ENCODE data around the gene SLC25A53.
"Not testable (repeated sequence)": the region's sequence is repeated elsewhere in the genome, so short reads cannot be mapped to it uniquely, and the experiment has no call there.

Gene SLC25A53

DNA sequence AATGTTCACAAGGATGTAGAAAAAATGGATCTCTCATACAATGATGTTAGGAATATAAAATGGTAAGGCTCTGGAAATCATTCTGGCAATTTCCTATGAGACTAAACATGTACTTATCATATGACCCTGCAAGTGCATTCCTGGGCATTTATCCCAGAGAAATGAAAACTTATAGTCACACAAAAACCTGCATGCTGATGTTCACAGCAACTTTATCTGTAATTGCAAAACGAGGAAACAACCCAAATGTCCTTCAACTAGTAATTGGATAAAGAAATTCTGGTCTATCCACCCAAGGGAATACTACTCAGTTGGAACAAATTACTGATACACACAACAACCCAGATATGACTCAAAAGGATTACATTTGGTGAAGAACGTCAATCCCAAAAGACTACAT is 30.0 kb downstream of the SLC25A53 start:
- no peak for DNase-seq

DNA sequence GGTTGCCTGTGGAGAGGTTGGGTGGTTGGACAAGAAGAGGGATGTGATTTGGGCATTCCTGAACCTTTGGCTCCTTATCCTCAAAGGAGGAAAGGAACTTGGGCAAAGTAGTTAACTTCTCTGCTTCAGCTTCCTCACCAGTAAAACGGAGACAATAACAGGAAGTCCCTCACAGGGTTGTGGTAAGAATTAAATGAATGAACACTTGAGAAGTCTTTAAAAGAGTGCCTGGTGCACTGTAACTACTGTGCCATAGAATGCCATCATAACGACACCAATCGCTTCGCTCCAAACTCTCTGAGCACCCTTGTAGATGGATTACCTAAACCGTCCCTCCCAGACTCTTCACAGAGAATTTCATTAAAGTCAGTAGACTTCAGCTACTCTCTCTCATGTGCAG is 34.0 kb downstream of the SLC25A53 start:
- peak in 1 of 2 experiments; percentile 18 for DNase-seq

DNA sequence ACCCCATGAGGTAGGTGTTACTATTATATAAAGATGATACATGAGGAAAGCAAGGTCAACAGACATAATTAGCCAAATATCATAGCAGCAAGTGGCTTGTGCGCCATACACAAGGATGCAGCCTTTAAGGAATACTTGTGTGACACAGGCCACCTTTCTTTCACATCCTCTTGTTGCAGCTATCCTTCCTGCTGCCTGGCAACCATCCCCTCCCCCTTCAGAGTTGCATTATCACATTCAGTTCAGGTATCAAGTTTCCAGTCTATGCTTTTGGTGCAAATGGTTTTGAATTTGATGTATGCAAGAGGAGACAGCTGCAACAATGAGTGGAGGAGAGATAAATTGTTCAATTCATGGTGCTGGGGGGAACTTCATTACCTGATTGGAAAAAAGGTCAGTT is 38.0 kb downstream of the SLC25A53 start:
- DNase-seq, result no peak

DNA sequence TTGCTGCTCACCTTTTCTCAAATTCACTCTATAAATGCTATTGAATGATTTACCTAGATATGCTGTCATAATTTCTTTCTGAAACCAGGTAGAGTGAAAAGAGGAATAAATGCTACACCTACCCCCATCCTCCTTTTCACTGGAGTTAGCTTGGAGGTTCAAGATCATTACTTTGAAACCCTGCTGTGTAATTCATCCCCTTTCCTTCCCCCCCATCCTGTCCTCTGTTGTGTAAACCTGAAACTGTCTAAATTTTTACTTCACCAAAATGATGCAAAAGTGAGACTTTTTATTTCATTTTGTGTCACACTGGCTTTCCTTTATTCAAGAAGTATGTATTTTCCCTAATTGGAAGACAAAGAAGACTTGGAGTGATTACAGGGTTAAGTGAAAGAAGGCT is 39.0 kb downstream of the SLC25A53 start:
- no peak for DNase-seq

DNA sequence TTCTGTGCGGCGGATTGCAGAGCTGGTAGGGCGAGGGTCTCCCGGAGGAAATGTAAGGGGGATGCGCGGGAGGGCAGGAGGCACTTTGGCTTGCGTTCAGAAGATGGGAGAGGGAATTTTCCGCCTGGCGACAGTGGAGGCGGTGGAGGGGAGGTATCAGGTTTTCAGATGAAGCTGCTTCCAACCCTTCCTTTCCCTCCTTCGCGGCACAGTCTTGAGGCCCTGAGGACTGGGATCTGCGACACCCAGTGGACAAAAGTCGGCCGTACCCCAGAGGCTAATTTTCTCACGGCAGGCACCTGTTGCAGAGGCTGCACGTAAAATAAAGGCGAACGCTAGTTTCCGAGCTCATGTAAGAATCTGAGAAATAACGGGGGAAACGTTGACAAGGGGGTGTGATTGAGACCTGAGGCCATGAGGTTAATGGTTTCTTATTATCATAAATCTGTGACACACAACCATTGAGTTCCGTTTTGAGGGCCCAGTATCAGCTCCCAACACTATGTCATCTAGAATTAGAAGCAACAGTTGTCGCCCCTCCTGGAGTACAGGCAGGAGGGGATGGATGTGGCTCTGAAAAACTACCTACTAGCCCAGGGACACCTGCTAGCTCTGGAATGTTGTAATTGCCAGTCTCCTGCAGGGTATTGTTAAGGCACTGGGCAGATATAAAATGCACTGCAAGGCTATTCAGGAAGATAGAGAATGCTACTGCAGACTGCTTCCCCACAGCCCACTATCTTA is 43.4 kb downstream of the SLC25A53 start:
- peak; percentile 9 to 25 for DNase-seq

DNA sequence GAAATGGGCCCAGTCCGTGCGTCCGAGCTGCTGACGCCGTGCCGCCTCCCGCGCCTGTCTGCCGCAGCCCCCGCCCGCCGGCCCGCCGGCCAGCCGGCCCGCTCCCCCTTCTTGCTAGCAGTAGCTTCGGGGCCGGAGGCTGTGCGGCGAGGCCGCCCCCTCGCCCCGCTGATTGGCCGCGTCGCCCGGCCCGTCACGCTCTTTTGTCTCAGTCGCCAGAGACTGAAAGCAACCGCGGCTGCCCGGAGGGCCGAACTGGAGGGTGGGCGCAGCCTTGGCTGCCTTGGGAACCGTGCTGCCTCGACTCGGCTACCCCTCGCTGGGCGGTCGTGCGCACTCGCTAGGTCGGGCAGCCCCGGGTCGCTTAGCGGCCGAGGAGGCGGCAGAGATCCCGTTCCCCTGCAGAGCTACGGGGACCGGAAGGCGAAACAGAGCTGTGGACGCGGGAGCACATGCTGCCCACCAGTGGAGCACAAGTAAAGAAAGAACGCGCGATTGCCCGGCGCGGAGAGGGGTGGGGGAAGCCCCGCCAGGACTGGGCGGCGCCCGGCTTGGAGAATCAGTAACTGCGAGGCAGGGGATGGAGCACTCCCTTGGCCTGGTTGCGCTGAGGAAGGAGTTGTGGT is 44.4 kb downstream of the SLC25A53 start, which contains the start of gene ZCCHC18:
ZCCHC18 (plus strand) TSS at position 198 of the 626 bp plus-strand sequence. CDS start 1,589 bp downstream, outside the sequence.
- DNase-seq, result no peak

DNA sequence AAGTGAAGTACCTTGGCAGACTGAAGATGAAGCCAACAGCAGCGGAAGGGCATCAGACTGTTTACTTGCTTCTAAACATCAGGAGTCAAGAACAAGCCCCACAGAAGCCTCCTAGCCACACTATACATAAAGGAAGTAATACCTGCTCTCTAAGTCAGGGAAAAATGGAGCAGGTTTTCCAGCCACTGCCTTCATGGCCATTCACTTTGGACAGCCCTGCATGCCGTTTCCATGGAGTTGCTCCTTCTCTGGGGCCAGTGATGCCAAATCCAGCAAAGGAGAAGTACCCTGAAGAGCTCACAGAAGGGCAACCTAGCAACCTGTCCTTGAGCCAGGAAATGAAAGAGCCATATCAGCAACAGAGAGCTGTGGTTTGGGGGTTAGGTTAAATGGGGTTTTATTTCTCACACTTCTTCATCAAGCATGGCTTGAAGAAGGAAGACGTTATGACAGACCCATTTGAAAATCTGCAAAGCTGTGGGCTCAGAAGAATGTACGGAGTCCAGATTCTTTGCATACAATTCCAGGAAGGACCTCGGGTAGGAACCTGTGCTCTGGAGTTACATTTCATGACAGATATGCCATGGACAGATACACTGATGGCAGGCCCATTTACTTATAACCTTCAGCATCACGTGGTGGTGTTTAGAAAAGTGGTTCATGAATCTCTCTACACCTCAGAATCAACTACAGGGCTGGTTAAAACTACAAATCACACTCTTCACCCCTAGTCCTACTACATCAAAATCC is 46.1 kb downstream of the SLC25A53 start:
- DNase-seq, result not testable (repeated sequence)

DNA sequence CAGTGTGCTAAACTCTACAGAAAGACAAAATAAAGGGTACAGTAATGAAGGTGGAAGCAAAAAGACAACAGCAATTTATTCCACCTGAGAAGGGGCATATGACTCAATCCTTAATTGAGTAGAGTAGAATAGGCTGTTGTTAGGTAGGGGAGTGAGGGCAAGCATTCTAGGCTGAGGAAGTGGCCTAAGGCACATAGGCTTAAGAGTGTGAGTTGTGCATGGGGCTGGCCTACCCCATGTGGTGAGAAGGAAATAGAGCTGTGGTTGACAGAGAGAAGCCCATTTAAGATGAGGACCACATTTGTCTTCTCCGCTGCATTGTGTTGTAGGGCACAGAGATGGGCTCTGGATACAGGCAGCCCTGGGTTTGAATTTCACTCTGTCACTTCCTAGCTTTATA is 47.9 kb downstream of the SLC25A53 start:
- DNase-seq, result no peak

DNA sequence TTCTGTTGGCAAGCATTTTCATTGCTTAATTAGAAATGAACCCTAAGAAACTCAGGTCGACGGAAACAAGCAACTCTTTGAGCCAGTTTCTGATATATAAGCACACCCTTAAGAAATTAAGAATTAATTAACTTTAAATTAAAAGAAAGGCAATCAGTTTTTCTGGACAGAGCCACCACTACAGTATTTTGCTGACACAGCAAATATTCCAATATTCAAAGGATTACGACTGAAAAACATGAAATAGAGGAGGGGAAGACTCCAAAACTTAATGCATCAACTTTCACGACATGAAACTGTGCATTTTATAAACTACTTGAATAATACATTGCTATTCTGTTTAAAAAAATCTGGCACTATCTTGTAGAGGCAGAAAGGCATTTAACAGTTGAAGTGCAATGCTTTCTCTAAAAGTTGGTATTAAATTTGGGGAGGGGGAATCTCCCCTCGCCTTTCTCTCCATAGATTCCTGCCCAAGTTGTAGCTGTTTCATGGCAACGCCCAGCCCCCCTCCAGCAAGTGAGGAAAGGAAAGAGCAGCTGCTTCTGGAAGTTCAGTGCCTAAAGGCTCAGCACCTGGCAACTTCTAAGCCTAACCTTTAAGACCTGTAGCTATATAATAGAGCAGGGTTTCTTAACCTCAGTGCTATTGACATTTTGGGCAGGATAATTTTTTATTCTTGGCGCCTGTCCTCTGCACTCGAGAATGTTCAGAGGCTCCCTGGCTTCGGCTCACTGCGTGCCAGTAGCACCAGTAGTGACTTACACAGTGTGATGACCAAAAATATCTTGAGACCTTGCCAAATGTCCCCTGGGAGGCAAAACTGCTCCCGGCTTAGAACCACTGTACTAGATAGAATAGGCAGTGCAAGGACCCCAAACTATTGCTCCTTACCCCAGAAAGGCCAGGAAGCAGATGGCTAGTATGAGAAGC is 51.2 kb downstream of the SLC25A53 start:
- DNase-seq, result no peak

DNA sequence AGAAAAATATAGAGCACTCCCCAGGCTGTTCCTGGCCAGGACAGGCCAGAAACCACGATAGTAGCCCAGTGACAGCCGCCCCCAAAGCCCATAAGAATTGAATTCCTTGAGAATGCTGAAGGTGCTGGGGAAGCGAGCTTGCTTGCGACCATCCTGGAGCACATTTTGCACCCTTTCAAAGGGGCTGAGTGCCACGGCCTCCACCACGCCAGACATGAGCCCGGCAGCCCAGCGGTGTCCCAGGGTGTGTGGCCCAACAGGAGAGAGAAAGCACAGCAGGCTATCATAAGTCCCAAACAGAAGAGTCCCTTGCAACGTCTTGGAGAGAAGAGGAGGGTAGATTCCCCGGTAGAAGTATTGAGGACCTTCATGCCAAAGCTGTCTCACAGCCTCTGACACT is 52.1 kb downstream of the SLC25A53 start:
- DNase-seq, result no peak

DNA sequence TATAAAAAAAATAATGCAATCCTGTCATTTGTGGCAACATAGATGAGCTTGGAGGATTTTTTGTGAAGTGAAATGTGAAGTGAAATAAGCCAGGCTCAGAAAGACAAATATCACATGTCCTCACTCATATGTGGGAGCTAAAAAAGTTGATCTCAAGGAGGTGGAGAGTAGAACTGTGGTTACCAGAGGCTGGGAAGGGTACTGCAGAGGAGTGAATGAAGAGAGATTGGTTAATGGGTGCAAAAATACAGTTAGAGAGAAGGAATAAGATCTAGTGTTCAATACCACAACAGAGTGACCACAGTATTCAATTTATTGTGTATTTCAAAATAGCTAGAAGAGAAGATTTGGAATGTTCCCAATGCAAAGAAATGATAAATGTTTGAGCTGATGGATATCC is 57.9 kb downstream of the SLC25A53 start:
- DNase-seq, result no peak

DNA sequence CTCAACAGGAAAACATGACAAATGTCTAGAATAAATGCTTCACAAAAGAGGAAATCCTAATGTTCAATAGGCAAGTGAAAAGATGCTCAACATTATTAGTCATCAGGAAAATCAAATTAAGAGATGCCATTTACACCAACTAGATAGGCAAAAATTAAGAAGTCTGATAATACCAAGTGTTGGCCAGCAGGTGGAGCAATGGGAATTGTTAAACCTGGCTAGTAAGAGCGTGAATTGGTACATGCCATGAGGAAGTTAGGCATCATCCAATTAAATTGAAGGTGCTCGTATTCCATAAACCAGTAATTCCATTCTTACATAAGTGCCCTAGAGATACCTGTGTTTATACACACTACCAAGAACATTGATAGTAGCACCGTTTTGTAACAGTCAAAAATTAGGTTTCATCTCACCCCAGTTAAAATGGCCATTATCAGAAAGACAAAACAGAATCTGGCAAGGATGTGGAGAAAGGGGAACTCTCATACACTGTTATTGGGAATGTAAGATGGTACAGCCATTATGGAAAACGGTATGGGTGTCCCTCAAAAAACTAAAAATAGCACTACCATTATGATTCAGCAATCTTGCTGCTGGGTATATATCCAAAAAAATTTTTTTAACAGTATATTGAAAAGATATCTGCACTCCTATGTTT is 58.5 kb downstream of the SLC25A53 start:
- peak; percentile 41 to 62 for DNase-seq

DNA sequence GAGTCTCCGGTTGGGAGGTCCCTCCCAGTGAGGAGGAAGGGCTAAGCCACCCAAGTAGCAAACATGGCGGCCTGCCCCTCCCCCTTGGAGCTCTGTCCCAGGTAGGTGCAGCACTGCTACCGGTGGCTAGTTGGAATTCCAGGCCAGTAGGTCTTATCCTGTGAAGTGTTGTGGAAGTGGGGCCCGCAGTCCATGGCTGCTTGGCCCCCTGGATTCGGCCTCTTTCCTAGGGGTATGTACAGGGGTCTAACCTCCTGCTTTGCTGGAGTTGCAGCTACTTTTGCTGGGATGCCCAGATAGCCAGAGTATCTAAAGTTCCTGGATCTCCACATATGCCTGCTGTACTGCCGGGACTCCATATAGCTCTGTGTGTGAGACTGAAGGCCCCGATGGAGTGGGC is 70.9 kb downstream of the SLC25A53 start:
- DNase-seq, result no peak

DNA sequence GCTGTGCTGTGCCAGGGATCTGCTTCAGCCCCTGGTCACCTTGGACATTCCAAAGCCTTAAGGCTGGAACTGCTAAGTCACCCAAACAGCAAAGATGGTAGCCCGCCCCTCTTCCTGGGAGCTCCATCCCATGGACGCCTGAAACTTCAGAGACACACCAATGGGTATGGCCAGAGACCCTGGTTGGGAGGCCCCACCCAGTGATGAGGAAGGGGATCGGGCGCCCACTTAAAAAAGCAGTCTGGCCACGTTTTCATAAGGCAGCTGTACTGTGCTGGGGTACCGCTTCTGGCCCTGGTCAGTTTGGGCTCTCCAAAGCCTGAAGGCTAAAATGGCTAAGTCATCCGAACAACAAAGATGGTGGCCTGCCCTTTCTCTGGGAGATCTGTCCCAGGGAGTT is 71.3 kb downstream of the SLC25A53 start:
- no peak for DNase-seq

DNA sequence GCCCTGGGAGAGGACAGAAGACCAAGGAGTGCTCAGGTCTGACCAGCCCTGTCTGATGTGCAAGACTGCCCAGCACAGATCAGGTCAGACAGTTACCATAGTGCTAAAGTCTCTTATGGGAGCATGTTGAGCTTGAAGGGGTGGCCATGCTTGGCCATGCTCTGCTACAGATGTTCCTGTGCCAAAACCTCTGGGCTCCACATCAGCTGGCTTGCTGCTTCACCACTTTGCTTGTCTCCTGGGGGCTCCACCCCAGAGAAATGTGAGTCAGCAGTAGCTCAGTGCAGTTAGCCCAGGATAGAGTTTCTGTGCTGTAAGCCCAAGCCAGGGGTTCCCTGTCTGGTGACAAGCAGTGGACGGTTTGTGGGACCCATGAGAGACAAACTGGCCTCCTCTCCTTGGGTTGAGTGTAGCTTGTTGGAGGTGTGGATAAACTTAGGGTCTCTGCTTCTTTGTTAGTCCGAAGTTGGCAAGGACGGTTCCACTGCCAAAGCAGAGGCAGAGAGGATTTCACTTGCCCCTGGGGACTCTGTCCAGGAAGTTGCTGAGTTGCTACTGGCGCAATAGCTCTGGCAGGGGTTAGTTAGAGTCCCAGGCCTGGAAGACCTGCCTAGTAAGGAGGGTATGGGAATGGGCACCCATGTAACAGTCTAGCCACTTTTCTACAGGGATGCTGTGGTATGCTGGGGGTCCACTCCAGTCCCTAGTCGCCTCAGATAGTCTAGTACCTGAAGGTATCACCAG is 72.1 kb downstream of the SLC25A53 start:
- DNase-seq, result no peak

DNA sequence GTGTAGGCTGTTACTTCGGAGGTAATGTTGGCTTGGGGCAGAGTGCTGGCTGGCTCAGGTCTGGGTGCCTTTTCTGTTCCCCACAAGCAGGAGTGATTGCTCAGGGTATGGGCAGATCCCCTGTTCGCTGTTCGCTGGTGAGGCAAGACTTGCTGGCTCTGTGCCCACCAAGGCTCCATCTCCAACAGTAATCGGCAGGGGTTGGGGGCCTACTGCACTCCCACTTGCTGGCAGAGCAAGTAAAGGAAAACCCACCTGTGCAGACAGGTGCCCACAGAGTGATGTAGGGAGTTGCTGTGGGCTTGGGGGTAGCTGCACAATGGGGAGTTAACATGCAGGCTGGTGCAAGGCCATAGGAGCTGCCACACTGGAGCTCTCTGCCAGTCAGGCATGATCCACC is 72.7 kb downstream of the SLC25A53 start:
- no peak for DNase-seq

DNA sequence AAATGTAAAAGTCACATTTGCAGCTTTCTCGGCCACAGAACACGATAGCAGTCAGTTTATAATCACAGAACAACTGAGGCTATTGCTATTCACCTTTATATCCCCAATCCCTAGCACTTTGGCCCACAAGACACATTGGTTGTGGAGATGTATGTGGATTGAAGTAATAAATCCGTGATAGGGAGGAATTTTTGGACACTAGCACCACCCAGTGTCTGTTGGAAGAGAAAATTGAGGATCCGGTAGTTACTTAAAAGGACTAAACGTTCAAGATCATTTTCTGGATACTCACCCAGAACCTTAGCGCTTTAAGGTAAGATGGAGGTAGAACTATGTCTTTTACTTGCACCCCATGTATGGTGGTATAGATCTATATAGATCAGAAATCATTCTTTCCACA is 79.0 kb downstream of the SLC25A53 start:
- not testable (repeated sequence) for DNase-seq

DNA sequence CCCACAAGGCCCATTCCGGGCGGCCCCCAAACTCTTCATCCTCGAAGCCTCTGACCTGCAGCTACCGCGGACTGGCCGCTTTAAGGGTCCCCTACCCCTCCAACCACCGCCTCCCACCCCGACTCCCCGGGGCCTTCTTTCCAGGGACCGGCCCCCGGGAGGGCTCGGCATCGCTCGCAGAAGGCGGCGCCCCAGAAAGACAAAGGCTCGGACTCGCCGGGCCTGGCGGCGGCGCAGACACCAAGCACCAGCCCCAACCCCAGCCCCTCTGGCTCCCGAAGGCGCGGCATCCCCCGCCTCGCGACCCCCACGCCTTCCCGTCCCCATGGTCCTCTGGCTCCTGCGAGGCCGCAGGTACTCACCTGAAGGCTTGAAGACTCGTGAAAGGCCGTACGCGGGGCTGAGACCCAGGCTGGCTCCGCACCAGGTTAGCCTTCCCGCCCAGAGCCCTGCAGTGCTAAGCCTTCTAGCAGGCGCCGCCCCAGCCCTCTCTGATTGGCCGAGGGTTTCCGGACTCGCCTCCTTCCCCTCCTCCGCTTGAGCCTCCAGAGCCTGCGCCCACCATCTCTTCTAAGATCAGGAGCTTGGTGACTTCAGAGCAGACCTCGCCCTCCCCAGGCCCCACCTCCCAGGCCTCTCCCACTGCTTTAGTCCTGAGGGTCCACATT is 80.9 kb downstream of the SLC25A53 start, which contains the start of gene TMSB15C:
TMSB15C (minus strand) TSS at position 459 of the 668 bp plus-strand sequence.
- not testable (repeated sequence) for DNase-seq

DNA sequence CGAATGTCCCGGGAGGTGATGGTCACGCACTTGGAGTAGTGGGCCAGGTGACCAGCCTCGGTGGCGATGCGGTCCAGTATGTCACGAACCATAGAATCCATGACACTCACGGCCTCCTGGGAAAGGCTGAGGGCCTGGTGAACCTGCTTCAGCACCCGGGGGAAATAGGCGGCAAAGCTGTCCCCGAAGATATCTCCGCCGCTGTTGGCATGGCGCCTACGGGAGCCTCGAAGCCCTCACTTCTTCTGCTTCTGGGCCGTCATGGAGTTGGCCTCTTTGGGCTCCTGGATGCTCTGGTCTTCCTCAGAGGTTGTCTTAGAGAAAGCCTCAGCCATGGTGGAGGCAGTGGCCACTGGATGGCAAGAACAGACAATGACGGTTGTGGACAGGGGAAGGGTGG is 94.2 kb downstream of the SLC25A53 start:
- DNase-seq, result not testable (repeated sequence)

DNA sequence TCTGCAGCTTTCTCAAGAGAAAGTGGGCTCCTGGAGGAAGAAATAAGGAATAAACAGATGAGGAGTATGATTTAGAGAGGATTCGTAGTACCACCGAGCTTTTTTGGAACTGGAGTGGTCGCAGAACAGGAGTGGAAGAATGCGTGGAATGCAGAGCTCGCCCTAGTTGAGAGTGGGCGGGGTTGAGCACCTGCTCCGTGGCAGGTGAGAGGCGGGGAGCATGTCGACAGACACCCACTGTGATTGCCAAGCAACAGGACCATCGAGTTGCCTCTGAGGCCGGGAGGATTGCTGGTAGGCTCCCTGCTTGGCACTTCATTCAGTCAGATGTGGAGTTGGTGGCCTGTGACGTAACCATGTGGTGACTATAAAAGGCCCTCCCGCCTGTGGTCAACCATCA is 101.9 kb downstream of the SLC25A53 start:
- not testable (repeated sequence) for DNase-seq

Measured in AML-193 (cell line).